GM04503 (cell line): Measurements from ENCODE around the gene APRT.

ENCODE experiments used
- DNase-seq: peaks from one replicate; pipeline ENCODE4 v3.0.0-alpha.2; 2012; ENCODE audit warnings: low read depth

The APRT gene, protein sequence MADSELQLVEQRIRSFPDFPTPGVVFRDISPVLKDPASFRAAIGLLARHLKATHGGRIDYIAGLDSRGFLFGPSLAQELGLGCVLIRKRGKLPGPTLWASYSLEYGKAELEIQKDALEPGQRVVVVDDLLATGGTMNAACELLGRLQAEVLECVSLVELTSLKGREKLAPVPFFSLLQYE

DNA sequence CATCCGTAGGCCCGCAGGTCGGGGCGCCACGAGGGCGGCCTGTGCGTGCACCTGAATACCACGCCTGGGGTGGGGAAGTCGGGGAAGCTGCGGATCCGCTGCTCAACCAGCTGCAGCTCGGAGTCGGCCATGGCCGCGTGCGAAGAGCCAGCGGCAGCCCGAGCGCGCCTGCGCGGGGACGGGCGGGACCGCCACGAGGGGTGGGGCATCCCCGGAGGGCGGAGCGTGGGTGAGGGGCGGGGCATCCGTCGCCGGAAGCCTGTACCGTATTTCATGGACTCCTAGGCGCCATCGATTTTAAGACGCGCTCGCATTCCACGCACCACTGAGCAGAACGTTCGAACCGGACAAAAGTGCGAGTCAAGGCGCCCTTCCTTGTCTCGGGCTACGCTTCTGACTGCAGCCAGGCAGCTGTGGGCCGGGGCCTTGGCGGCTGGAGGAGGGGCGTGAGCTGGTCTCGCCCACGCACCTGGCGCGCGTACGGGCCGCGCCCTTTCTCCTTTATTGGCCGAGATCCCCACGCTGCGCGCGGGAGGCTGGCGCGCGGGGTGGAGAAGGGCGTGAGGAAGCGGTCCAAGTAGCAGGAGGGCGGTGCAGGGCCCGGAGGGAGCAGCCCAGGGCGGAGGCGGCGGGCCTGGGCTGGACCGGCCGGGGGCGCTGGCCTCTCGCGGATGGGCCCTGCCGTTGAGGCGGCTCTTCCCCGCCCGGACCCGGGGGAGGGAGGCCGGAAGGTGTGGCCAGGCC, at the start of gene APRT:
Gene APRT, minus strand, starts transcription at position 160 of the 744 bp plus-strand sequence. Its CDS starts 29 bp downstream, at position 131.
- peak; percentile 73 for DNase-seq

DNA sequence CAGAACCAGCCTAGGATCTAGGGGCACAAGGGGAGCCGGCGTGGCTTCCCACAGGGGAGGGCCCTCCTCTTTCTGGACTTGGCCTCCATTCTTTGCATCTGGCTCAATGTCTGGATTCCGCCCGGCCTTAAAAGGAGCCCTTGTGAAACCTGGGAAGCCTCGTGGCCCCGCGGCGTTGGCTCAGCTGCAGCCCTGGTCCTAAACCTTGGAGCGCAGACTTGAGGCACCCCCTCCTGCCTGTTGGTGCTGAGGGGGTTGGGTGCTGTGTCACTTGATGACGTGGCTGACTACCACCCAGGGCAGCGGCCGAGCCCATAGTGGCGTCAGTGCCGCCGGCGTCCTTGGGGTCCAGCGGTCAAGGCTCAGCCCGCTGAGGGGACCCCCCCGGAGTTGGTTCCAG, 49.6 kb upstream of the APRT start:
- DNase-seq, result no peak

DNA sequence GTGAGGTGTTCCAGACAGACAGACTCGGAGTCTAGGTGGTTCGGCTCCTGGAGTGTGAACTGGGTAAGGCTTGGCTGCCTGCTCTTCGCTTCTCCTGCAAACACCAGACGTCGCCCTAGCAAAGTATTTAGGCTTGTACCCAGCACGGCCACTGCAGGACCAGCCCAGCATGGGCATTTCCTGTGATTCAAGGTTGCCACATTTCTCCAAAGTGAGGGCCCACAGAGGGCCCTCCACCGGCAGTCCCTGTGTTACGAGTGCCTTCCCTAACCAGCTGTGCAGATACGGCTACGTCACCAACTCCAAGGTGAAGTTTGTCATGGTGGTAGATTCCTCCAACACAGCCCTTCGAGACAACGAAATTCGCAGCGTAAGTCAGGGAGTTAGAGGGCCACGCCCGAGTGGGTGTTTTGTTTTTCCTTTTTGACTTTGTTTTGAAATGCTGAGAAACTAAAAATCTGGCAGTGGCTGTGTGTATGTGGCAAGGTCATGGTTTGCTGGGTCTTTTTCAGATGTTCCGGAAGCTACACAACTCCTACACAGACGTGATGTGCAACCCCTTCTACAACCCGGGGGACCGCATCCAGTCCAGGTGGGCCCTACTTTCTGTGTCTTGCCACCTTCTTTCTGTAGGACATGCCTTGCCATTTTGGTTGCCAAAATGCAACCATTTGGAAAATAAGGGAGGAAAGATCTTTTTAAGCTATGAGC, 47.8 kb upstream of the APRT start:
- DNase-seq, result no peak

DNA sequence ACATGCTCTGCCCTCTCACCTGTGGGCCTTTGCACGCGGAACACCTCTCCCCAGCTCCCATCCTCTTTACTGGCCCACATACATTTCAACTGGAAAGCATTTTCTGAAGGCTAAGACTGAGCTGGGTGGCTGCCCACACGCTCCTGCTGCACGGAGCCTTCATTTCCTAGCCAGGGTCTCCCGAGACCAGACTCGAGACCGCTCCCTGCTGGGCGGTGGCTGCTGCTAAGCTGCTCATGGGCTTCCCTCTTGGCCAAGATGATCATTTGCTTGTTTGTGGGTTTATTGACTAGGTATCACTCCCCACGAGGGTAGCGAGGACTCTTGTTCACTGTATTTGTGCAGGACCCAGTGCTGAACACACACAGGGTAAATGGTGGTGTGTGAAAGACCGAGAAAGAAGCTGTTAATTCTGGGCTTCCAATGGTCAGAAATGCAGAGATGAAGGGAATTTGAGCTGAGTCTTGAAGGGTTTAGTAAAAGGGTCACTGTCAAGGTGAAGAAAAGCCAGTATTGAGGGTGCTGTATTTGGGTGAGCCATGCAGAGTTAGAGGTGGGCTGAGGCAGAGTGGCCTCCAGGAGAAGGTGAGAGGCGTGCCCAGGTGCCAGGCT, 46.1 kb upstream of the APRT start:
- DNase-seq, result peak; percentile 18

DNA sequence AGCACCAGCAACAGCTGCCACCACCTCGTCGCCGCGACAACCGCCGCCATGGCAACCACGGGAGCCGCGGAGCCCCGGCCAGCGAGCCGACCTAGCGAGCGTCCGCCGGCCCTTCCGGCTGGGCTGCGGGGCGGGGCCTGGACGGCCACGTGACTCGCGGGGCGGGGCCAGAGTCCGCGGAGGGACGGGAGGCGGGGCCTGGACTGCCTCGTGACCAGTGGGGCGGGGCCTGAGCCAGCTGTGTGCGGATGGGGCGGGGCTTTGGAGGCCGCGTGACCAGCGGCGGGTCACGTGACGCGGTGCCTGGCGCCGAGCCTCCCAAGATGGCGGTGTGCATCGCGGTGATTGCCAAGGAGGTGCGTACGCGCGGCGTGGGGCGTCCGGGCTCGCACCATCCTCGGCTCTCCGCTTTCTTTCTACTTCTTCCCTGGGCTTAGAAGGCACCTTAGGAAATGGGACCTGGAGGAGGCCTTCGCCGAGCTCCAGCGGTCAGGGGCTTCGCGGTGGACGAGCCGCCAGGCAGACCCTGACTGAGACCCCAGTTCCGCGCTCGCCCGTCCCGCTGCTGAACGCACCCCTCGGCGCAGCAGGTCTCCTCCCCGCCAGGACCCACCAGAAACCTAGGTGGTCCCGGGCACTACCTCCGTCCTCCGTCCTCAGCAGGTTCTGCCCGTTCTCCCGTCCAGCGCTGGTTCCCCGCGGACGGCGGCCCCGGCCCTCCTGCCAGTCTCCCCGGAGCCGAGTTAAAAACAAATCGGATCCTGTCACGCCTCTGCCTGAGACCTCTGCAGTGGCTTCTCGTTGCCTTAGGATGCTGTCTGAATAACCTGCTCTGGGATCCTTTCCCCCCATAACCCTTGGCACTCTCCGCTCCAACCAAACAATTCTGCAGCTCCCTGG, 45.4 kb upstream of the APRT start, which contains the start of the genes GALNS and TRAPPC2L:
Gene GALNS, minus strand, starts transcription at position 120 of the 900 bp plus-strand sequence. Its CDS starts 70 bp downstream, at position 50.
Gene TRAPPC2L, plus strand, starts transcription at position 300 of the 900 bp plus-strand sequence. Its CDS starts 24 bp downstream, at position 324.
- peak; percentile 43 for DNase-seq

DNA sequence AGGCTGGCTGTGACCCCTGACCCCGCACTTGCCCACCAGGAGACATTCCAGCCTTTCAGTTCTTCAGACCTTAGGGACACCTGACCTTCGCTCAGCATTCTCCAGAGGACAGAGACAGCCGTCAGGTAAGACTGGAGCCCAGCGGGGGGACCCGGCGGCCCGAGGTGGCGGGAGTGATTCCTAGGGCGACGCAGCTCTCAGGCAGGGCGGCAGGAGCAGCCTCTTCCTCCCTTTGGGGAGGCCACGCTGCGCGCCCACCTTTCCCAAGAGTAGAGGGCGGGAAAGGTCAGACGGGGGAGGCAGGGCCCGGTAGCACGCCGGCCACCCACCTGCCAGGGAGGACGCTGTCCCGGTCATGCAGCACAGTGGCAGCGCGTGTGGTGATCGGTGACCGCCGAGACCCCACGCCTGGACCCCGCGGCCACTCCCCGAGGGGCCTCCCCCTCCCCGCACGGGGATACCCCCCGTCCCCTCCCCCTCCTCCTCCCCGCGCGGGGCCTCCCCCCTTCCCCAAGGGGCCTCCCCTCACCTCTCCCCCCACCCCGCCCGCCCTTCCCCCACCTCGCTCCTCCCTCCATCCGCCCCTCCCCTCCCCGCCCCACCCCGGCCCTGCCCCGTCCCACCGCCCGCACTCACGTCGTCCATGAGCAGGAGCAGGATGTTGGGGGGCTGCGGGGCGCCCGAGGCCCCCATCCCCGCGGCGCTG, 44.5 kb upstream of the APRT start:
- no peak for DNase-seq

DNA sequence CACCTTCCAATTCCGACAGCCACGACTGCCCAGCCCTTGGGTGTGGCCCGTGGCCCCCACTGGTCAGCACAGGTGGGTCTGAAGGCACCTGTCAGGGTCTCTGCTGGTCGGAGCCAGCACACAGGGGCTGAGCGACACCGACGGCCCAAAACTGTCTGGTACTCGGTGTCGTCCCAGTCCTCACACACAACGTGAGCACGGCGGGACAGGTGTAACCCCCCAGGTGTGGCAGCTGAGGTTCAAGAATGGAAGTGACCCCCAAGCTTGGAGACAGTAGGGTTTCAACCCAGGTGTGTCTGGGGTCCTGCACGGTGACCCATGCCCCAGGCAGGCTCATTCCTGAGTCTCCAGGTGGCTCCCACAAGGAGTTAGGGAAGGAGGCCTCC, 44.0 kb upstream of the APRT start:
- DNase-seq, result no peak

DNA sequence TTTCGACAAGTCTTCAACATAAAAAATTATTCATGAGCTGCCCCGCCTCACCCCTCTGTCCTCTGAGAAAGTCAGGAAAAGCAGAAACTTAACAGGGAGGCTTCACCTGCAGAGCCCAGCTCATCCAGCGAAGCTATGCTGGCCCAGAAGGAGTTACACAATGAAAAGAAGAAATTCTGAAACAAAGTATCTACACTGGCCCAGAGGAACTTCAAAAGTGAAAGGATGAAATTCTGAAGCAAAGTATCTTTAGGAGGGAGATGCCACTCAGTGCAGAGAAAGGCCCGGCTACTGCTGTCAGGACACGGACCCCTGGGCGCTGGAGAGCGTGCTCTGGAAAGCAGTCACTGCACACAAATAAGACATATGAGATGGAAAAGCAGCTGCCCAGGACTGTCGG, 43.4 kb upstream of the APRT start:
- DNase-seq, result no peak

DNA sequence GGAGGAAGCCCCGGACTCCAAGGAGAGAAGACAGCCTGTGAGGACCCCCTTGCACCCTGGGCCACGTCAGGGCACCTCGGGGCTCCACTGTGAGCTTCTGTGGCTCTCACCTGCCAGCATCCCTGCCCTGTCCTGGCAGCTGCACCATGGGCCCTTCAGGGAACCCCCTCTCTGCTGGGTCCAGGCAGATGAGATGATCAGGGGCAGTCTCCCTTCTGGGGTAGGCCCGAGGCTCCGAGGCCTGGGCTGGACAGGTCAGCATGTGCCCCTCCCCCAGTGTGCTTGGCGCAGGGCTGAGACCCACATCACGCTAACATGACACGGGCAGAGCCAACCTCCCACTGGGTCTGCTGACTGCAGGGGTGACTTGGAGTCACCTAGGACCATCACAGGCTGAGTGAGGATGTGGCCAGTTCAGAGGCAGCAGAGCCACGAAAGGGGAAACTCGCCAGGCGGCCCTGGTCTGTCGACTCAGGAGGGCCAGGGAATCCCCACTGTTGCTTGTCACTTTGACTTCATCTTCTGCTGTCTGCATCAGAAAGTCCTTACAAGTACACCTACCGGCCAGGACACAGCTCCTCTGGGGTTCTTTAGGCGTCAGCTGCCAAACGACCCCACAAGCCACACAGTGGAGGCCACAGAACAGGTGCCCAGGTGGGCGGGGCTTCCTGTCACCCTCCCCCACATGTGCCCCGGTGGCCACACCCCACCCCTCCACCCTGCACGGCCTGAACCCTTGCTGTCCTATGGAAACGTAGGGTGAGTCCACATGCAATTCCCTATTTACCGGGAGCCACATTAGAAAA, 42.8 kb upstream of the APRT start:
- DNase-seq, result no peak

DNA sequence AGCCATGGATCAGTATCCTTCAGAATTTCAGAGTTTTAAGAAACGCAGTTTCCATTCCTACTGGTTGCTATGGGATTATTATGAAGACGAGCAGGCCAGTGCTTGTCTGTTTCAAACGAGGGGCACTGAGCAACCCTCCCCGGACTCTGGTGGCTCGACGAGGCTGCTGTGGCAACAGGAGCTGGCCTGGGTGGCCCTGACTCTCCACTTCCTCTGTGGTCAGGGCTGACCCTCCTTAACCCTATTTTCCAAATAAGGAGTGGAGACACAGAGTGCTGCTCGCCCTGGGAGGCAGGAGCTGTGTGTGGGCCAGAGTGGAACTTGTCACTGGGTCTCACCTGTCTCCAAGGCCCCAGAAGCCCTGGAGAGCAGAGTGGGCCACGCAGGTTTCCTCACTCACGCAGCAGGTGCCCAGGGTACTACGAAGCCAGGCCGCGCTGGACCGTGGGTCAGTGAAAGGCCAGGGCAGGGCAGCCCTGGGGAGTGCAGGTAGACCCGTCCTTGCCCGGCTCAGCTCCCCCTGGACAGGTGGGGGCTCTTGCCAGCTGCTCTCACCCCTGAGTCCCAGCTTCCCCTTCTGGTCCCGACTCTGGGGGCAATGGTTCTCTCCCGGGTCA, 41.7 kb upstream of the APRT start:
- DNase-seq, result no peak

DNA sequence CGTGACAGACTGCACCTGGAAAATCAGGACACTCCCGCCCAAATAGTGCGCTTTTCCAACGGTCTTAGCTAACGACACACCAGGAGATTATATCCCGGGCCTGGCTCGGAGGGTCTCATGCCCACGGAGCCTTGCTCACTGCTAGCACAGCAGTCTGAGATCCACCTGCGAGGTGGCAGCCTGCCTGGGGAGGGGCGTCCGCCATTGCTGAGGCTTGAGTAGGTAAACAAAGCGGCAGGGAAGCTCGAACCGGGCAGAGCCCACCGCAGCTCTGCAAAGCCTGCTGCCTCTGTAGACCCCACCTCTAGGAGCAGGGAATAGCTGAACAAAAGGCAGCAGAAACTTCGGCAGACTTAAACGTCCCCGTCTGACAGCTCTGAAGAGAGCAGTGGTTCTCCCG, 39.9 kb upstream of the APRT start:
- DNase-seq, result no peak

DNA sequence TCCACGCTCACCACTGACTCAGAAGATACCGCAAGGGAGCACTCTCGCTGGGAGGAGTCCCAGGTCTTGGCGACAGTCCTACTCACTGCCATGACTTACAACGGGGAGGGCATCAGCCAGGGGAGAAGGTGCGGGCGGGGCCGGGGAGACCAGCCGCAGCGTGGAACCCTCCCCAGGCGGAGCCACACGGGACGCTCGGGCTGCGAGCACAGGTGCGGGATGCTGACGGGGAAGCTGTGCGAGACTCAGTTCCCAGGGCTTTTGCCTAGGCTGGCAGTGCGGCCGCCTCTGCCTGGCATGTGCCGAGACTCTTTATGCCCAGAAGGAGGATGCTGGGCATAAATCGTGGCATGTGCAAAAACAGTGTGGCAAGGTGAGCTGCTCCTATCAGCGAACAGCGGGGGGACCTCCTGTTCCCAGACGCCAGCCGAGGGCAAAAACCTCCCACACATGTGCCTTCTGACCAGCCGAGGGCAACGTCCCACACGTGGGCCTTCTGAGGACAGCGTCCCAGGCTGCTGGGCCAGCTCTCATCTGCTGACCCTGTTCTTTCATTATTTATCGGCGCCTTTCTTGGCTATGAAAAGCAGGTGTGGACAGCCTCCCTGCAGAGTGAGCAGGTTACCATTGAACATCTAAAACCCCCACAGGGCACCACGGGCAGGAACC, 38.9 kb upstream of the APRT start:
- no peak for DNase-seq

DNA sequence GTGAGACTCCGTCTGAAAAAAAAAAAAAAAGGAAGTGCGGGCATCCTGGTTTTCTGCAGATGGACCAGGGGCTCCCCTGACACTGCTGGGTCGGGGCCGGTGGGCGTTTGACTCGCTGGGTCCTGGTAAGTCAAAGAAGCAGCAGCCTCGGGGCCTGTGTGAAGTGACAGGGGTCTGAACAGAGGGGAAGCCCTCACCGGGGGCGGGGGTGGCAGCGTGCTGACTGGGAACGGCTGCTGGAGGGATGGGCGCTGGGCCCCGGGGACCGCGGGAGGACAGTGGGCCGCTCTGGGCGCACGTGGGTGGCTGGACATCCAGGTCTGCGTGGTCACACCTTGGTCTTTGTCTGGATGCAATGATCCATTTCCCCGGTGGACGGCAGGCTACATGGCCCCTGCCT, 36.8 kb upstream of the APRT start:
- no peak for DNase-seq

DNA sequence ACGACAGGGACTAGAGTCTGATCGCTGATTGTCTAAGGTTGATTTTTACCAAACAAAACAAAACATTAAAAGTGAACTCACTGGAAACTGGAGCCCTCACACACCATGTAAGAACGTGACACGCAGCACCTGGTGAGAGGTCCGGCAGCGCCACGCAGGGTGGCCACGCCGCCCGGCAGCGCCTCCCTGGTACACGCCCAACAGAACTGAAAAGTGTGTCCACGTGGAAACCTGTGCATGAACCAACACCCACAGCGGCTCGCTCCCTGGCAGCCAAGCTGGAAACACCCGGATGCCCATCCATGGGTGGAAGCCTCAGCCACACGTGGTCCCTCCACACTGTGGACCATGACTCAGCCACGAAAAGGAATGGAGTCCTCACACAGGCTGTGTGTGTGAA, 35.9 kb upstream of the APRT start:
- no peak for DNase-seq

DNA sequence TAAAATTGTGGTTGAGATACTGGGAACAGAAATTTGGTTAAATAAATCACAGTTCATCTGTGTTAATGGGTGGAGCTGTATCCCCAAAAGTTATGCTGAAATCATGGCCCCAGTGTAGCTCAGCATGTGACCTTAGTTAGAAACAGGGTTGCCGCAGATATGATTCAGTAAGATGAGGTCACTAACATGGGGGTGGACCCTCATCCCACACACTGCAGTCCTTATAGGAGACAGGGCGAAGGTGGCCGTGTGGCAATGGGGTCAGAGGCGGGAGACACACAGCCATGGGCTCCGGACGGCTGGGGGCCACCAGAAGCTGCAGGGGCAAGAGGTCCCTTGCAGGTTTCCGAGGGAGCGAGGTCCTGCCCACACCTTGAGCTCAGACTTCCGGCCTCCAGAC, 34.4 kb upstream of the APRT start:
- no peak for DNase-seq

DNA sequence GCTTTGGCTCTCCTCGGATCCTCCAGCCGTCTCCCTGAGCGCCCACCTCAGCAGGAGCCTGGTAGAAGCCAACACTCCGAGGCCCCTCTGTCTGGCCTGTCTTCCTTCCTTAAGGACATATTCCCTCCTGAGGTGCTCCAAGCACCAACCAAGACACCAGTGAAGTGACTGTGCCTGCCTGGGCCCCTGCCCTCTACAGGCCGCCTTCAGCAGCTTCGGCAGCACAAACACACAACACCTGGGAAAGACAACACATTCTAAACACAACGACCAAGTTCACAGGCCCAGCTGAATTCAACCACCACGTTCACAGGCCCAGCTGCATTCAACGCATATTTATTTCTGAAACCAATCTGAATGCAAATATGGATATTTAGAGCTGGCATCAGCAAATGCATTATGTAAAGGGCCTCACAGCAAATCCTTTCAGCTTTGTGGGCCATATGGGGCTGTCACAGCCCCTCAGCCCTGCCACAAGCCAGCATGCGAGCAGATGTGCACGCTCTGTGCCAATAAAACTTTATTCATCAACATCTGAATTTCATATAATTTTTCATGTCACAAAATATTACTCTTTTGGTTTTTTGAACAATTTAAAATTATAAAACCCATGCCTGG, 32.8 kb upstream of the APRT start:
- no peak for DNase-seq

DNA sequence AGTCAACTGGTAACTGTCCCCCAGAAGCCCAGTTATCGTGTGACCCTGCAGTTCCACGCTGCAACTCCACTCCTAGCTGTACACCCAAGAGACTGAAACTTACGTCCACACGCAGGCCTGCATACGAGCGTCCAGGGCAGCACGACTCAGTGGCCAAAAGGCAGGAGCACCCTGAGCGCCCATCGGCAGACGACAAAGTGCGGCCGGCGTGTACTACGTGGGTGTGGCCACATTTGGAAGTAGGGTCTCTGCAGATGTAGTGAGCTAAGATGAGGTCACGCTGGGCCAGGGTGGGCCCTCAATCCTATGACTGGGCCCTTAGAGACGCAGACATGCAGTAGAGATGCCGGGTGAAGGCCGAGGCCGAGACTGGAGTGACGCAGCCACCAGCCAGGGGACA, 31.5 kb upstream of the APRT start:
- DNase-seq, result no peak

DNA sequence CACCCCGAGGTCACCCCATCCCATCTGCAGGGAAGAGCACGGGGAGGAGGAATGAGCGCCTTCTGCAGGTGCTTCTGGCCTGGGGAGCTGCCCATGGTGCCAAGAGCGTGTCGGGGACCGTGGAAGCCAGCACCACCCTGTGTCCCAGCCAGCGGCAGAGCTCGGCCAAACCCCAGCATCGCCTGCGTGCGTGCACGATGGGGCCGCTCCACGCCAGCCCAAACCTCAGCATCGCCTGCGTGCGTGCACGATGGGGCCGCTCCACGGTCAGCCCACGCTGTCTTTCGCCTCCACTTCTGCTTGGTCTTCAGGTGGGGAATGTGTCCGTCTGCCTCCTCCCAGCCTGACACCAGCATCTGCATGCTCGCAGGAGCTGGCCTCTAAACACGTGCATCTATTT, 31.1 kb upstream of the APRT start:
- DNase-seq, result no peak

DNA sequence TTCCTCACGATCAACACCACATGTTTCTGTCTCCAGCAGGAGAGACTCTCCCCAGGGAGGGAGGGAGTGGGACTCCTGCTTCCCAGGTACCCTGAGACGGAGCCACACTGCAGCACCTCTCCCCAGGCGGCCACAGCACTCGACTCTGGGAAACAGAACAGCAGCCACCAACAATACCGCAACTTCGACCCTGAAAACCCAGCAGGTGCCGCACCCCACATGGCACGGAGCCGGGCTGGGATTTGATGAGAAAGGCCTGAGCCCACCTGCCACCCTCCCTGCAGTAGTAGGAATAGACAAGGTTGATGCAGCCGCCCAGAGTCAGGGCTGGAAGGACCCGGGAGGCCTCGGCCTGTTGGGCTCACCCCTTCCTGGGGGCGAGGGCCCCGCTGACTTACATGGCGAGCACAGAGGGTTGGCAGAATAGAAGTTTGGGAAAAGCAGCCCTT, 30.6 kb upstream of the APRT start:
- no peak for DNase-seq
